ENCODE measurements around the gene SPPL2B.
A peak's percentile ranks its signal among the peaks of the same experiment; 100 is the strongest.

The SPPL2B gene

GRCh38 chr19:2328401-2329148, at the start of gene SPPL2B, which contains the start of gene LSM7:
SPPL2B (plus strand) TSS chr19:2328684; CDS start chr19:2328710, 26 bp downstream.
LSM7 (minus strand) TSS chr19:2328586; CDS start chr19:2328566, 20 bp downstream.
- peak; percentile 16; the same call in 1 of the 2 replicates for TF ChIP-seq TCF12 (IDR thresholded peaks at IDR 0.05; ENCODE audit: low read depth)
- no peak for TF ChIP-seq CREB1 (IDR thresholded peaks at IDR 0.05; ENCODE audit: low read depth)
- TF ChIP-seq EP300 (IDR thresholded peaks at IDR 0.05; ENCODE audit: borderline replicate concordance): no peak
- TF ChIP-seq TAF1 (IDR thresholded peaks at IDR 0.05; ENCODE audit: low read depth): peak; percentile 94
- TF ChIP-seq EGR1 (IDR thresholded peaks at IDR 0.05): peak; percentile 10; the same call in 1 of the 2 replicates
- TF ChIP-seq NFIC (IDR thresholded peaks at IDR 0.05): no peak
- TF ChIP-seq USF1 (IDR thresholded peaks at IDR 0.05): no peak
- no peak for TF ChIP-seq CEBPB (IDR thresholded peaks at IDR 0.05)
- peak; percentile 16; the same call in 1 of the 2 replicates for TF ChIP-seq ZBTB7A (IDR thresholded peaks at IDR 0.05; ENCODE audit: low read depth)
- TF ChIP-seq MAX (IDR thresholded peaks at IDR 0.05): peak; percentile 92
- peak; percentile 46 for TF ChIP-seq TEAD4 (IDR thresholded peaks at IDR 0.05)
- no peak for TF ChIP-seq FOXM1 (IDR thresholded peaks at IDR 0.05; ENCODE audit: borderline replicate concordance, low read depth)
- TF ChIP-seq YY1 (IDR thresholded peaks at IDR 0.05; ENCODE audit: low read depth): peak; percentile 98

- TF ChIP-seq MAX (IDR thresholded peaks at IDR 0.05): no peak
- TF ChIP-seq ZBTB7A (IDR thresholded peaks at IDR 0.05; ENCODE audit: low read depth): 0 out of 2 replicates have a peak, but pooled peaks have one; percentile 37
Observed at GRCh38 chr19:2280633-2281264, 47.7 kb upstream of the SPPL2B start.

- TF ChIP-seq EGR1 (IDR thresholded peaks at IDR 0.05): no peak
Observed at GRCh38 chr19:2282062-2282861, 46.2 kb upstream of the SPPL2B start, which contains the start of gene PEAK3. PEAK3 (minus strand) TSS chr19:2282175; CDS start chr19:2280931, 1,244 bp downstream.

GRCh38 chr19:2282862-2283237, 45.6 kb upstream of the SPPL2B start:
- no peak for TF ChIP-seq ZBTB7A (IDR thresholded peaks at IDR 0.05; ENCODE audit: low read depth)
- no peak for TF ChIP-seq CEBPB (IDR thresholded peaks at IDR 0.05)
- TF ChIP-seq TAF1 (IDR thresholded peaks at IDR 0.05; ENCODE audit: low read depth): no peak
- TF ChIP-seq FOXM1 (IDR thresholded peaks at IDR 0.05; ENCODE audit: borderline replicate concordance, low read depth): no peak
- TF ChIP-seq TCF12 (IDR thresholded peaks at IDR 0.05; ENCODE audit: low read depth): no peak
- no peak for TF ChIP-seq YY1 (IDR thresholded peaks at IDR 0.05; ENCODE audit: low read depth)
- TF ChIP-seq CREB1 (IDR thresholded peaks at IDR 0.05; ENCODE audit: low read depth): no peak
- no peak for TF ChIP-seq MAX (IDR thresholded peaks at IDR 0.05)
- no peak for TF ChIP-seq REST (IDR thresholded peaks at IDR 0.05; ENCODE audit: low read depth)
- TF ChIP-seq NFIC (IDR thresholded peaks at IDR 0.05): no peak
- no peak for TF ChIP-seq USF1 (IDR thresholded peaks at IDR 0.05)
- no peak for TF ChIP-seq EGR1 (IDR thresholded peaks at IDR 0.05)
- no peak for TF ChIP-seq RAD21 (IDR thresholded peaks at IDR 0.05; ENCODE audit: low read depth)
- no peak for TF ChIP-seq EP300 (IDR thresholded peaks at IDR 0.05; ENCODE audit: borderline replicate concordance)

GRCh38 chr19:2283835-2284507, 44.5 kb upstream of the SPPL2B start:
- TF ChIP-seq YY1 (IDR thresholded peaks at IDR 0.05; ENCODE audit: low read depth) (no peak), NFIC (IDR thresholded peaks at IDR 0.05) (no peak), ZBTB7A (IDR thresholded peaks at IDR 0.05; ENCODE audit: low read depth) (no peak), TCF12 (IDR thresholded peaks at IDR 0.05; ENCODE audit: low read depth) (no peak), CEBPB (IDR thresholded peaks at IDR 0.05) (no peak), TEAD4 (IDR thresholded peaks at IDR 0.05) (no peak)

GRCh38 chr19:2286402-2287140, 41.9 kb upstream of the SPPL2B start:
- TF ChIP-seq TEAD4 (IDR thresholded peaks at IDR 0.05): no peak
- no peak for TF ChIP-seq RAD21 (IDR thresholded peaks at IDR 0.05; ENCODE audit: low read depth)
- no peak for TF ChIP-seq CREB1 (IDR thresholded peaks at IDR 0.05; ENCODE audit: low read depth)
- TF ChIP-seq REST (IDR thresholded peaks at IDR 0.05; ENCODE audit: low read depth): no peak
- no peak for TF ChIP-seq NFIC (IDR thresholded peaks at IDR 0.05)
- no peak for TF ChIP-seq EP300 (IDR thresholded peaks at IDR 0.05; ENCODE audit: borderline replicate concordance)
- no peak for TF ChIP-seq ZBTB7A (IDR thresholded peaks at IDR 0.05; ENCODE audit: low read depth)
- TF ChIP-seq TAF1 (IDR thresholded peaks at IDR 0.05; ENCODE audit: low read depth): no peak
- no peak for TF ChIP-seq USF1 (IDR thresholded peaks at IDR 0.05)
- TF ChIP-seq FOXM1 (IDR thresholded peaks at IDR 0.05; ENCODE audit: borderline replicate concordance, low read depth): no peak
